ENCODE data around the gene TMC3.

DNA sequence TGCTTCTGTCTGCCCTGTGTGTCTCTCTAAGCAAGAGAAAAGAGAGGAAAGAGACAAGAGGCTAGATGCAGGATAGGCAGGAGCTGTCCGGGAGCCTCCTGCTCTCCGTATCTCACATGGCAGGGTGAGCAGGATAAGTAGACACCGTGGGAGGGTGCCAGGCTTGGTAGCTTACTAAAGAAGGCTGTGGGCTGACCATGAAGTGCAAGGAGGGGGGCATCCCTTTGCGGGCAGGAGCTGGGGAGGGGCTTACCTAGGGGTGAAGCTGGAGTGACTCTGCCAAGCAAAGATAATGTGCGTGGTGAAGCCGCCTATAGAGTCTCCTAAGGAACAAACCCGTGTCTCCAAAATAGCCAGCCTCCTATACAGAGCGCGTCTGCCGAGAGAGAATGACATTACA is 33.7 kb upstream of the TMC3 start:
- TF ChIP-seq, protein P1, sequence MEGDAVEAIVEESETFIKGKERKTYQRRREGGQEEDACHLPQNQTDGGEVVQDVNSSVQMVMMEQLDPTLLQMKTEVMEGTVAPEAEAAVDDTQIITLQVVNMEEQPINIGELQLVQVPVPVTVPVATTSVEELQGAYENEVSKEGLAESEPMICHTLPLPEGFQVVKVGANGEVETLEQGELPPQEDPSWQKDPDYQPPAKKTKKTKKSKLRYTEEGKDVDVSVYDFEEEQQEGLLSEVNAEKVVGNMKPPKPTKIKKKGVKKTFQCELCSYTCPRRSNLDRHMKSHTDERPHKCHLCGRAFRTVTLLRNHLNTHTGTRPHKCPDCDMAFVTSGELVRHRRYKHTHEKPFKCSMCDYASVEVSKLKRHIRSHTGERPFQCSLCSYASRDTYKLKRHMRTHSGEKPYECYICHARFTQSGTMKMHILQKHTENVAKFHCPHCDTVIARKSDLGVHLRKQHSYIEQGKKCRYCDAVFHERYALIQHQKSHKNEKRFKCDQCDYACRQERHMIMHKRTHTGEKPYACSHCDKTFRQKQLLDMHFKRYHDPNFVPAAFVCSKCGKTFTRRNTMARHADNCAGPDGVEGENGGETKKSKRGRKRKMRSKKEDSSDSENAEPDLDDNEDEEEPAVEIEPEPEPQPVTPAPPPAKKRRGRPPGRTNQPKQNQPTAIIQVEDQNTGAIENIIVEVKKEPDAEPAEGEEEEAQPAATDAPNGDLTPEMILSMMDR (IDR thresholded peaks at IDR 0.05; ENCODE audit: insufficient read depth, low read depth, low read length): no peak
- TF ChIP-seq EZH2 (IDR thresholded peaks at IDR 0.05; ENCODE audit: insufficient read depth, low read length): no peak
